EL (cell line): ENCODE data around the gene SOX6.

Source experiments
- DNase-seq: peaks from one replicate; pipeline ENCODE4 v3.0.0-alpha.2; 2016

Gene SOX6

GRCh38 chr11:15920856-15921629 lies 435.3 kb downstream of the SOX6 start:
- no peak for DNase-seq

GRCh38 chr11:15918674-15919073 lies 437.7 kb downstream of the SOX6 start:
- no peak for DNase-seq

GRCh38 chr11:15918212-15918611 lies 438.1 kb downstream of the SOX6 start:
- DNase-seq = no peak
